KBM-7 (cell line): Measurements from ENCODE around the gene SPAG16.
"Not testable (repeated sequence)": the region's sequence is repeated elsewhere in the genome, so short reads cannot be mapped to it uniquely, and the experiment has no call there.

Experiments used
- DNase-seq: peaks from one replicate; pipeline ENCODE4 v3.0.0-alpha.2; 2015
- in situ Hi-C: fragments of 300-500 bp; cut with MboI; formaldehyde crosslinking; loops from 2 replicates; pipeline ENCODE4 v1.14.3; 2020; ENCODE audit warnings: low sequenced_read_pairs, low pct_unique_long_range_greater_than_20kb, mixed read lengths

SPAG16 gene

GRCh38 chr2:213649176-213649575 is 364.9 kb downstream of the SPAG16 start:
- in situ Hi-C loops = no loop called here
- no peak for DNase-seq

- in situ Hi-C loops = no loop called here
- DNase-seq = no peak
Observed at GRCh38 chr2:213664817-213665216, 380.6 kb downstream of the SPAG16 start.

GRCh38 chr2:213669657-213670056 is 385.4 kb downstream of the SPAG16 start:
- in situ Hi-C loops = no loop called here
- no peak for DNase-seq

- in situ Hi-C loops = no loop called here
- no peak for DNase-seq
Observed at GRCh38 chr2:213678437-213679218, 394.4 kb downstream of the SPAG16 start.

GRCh38 chr2:213679894-213680293 is 395.6 kb downstream of the SPAG16 start:
- in situ Hi-C loops = no loop called here

GRCh38 chr2:213682276-213682675 is 398.0 kb downstream of the SPAG16 start:
- no peak for DNase-seq
- in situ Hi-C loops = no loop called here

More at GRCh38 chr2:213679894-213680293, 395.6 kb downstream of the SPAG16 start:
- DNase-seq = no peak

GRCh38 chr2:213688133-213688532 is 403.9 kb downstream of the SPAG16 start:
- in situ Hi-C loops = no loop called here
- no peak for DNase-seq

GRCh38 chr2:213688825-213689224 is 404.6 kb downstream of the SPAG16 start:
- DNase-seq, in situ Hi-C loops: not testable (repeated sequence)

- DNase-seq = no peak
- in situ Hi-C loops = no loop called here
Observed at GRCh38 chr2:213689585-213689984, 405.3 kb downstream of the SPAG16 start.

GRCh38 chr2:213691351-213691750 is 407.1 kb downstream of the SPAG16 start:
- in situ Hi-C loops = no loop called here
- no peak for DNase-seq

GRCh38 chr2:213696442-213696841 is 412.2 kb downstream of the SPAG16 start:
- no peak for DNase-seq
- in situ Hi-C loops = no loop called here

GRCh38 chr2:213701365-213701764 is 417.1 kb downstream of the SPAG16 start:
- DNase-seq, in situ Hi-C loops: not testable (repeated sequence)

GRCh38 chr2:213703406-213704098 is 419.3 kb downstream of the SPAG16 start:
- no peak for DNase-seq
- in situ Hi-C loops = no loop called here

- in situ Hi-C loops = no loop called here
- DNase-seq = no peak
Observed at GRCh38 chr2:213710164-213710563, 425.9 kb downstream of the SPAG16 start.

GRCh38 chr2:213718411-213718810 is 434.1 kb downstream of the SPAG16 start:
- in situ Hi-C loops, DNase-seq: not testable (repeated sequence)

- in situ Hi-C loops = no loop called here
- no peak for DNase-seq
Observed at GRCh38 chr2:213722565-213722964, 438.3 kb downstream of the SPAG16 start.

- in situ Hi-C loops = no loop called here
- no peak for DNase-seq
Observed at GRCh38 chr2:213723041-213723560, 438.8 kb downstream of the SPAG16 start.

GRCh38 chr2:213723707-213724106 is 439.4 kb downstream of the SPAG16 start:
- in situ Hi-C loops = no loop called here

GRCh38 chr2:213726101-213726500 is 441.8 kb downstream of the SPAG16 start:
- in situ Hi-C loops = no loop called here
- no peak for DNase-seq

More at GRCh38 chr2:213723707-213724106, 439.4 kb downstream of the SPAG16 start:
- peak; percentile 35 for DNase-seq

GRCh38 chr2:213733893-213734292 is 449.6 kb downstream of the SPAG16 start:
- DNase-seq = no peak
- in situ Hi-C loops = no loop called here
